PFSK-1 (cell line): ENCODE data around the gene RNF126.

Experiments
- FOXP2 ChIP-seq: optimal IDR thresholded peaks from 2 replicates; pipeline ENCODE3; 2011; ENCODE audit warnings: borderline replicate concordance, control low read depth, inconsistent platforms; ENCODE audit not compliant: insufficient read depth; ENCODE audit errors: extremely low read length, extremely low read depth
- POLR2AphosphoS5 ChIP-seq: IDR thresholded peaks from 2 replicates; pipeline ENCODE4 v1.6.1; 2012; ENCODE audit warnings: low read depth, mild to moderate bottlenecking, control low read depth, low read length, moderate library complexity
- SIN3A ChIP-seq: IDR thresholded peaks from 2 replicates; pipeline ENCODE4 v1.6.1; 2012; ENCODE audit warnings: mild to moderate bottlenecking, low read length, moderate library complexity, borderline replicate concordance; ENCODE audit not compliant: insufficient read depth
- TAF1 ChIP-seq: IDR thresholded peaks from 2 replicates; pipeline ENCODE4 v1.6.1; 2012; ENCODE audit warnings: low read length, control low read depth, borderline replicate concordance; ENCODE audit not compliant: insufficient read depth
- TF ChIP-seq, protein P1 (sequence below), 2 experiments: IDR thresholded peaks; 2 replicates each; pipeline versions ENCODE4 v1.6.1 to v1.8.0; 2011 to 2012; ENCODE audit warnings: low read depth in 2 of 2, low read length in 2 of 2, control low read depth in 1 of 2, inconsistent platforms in 1 of 2, mild to moderate bottlenecking in 1 of 2, moderate library complexity in 1 of 2; ENCODE audit not compliant: insufficient read depth in 1 of 2

Gene RNF126

DNA sequence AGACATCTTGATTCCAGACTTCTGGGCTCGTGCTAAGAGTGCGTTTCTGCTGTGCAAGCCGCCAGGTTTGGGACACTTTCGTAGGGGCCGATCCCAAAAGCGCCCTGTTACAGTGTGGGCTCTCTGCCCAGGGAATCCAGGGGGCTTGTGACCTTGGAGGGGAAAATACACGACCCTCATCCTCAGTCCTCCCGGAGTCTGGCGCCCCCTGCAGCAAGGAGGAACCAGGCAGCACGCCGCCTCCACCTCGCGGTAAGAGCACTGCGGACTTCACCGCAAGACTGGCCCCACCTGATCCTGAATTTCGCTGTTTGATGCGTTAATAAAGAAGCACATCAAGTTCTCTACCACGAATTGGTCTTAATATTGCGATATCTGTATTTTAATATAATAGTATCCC, 34.8 kb downstream of the RNF126 start:
- TF ChIP-seq FOXP2 (no peak), TAF1 (no peak), POLR2AphosphoS5 (no peak)

DNA sequence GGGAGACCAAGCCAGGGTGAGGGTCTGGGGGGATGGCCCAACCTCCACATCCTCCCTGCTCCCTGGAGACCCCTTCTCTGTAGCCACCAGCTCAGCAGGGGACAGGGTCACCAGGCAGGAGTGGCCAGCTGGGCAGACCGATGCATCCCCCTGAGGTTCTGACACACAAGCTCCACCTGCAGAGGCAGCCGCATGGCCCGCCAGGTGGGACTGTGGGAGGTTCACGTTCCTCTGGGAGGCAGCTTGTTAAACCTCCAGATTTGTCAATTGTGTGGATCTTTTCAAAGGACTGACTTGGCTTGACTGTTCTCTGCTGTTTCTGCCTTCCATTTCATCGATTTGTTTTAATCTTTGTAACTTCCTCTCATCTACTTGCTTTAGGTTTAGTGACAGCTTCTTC, 37.8 kb downstream of the RNF126 start:
- TF ChIP-seq, protein P1, sequence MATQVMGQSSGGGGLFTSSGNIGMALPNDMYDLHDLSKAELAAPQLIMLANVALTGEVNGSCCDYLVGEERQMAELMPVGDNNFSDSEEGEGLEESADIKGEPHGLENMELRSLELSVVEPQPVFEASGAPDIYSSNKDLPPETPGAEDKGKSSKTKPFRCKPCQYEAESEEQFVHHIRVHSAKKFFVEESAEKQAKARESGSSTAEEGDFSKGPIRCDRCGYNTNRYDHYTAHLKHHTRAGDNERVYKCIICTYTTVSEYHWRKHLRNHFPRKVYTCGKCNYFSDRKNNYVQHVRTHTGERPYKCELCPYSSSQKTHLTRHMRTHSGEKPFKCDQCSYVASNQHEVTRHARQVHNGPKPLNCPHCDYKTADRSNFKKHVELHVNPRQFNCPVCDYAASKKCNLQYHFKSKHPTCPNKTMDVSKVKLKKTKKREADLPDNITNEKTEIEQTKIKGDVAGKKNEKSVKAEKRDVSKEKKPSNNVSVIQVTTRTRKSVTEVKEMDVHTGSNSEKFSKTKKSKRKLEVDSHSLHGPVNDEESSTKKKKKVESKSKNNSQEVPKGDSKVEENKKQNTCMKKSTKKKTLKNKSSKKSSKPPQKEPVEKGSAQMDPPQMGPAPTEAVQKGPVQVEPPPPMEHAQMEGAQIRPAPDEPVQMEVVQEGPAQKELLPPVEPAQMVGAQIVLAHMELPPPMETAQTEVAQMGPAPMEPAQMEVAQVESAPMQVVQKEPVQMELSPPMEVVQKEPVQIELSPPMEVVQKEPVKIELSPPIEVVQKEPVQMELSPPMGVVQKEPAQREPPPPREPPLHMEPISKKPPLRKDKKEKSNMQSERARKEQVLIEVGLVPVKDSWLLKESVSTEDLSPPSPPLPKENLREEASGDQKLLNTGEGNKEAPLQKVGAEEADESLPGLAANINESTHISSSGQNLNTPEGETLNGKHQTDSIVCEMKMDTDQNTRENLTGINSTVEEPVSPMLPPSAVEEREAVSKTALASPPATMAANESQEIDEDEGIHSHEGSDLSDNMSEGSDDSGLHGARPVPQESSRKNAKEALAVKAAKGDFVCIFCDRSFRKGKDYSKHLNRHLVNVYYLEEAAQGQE (IDR thresholded peaks at IDR 0.05; ENCODE audit: insufficient read depth in 1 of 2, low read depth in 2 of 2, low read length in 2 of 2), result no peak
- TF ChIP-seq SIN3A, result no peak
- TF ChIP-seq POLR2AphosphoS5, result no peak
- no peak for TF ChIP-seq FOXP2
- no peak for TF ChIP-seq TAF1

GRCh38 chr19:624433-625109, 38.4 kb downstream of the RNF126 start:
- TF ChIP-seq FOXP2, result no peak

DNA sequence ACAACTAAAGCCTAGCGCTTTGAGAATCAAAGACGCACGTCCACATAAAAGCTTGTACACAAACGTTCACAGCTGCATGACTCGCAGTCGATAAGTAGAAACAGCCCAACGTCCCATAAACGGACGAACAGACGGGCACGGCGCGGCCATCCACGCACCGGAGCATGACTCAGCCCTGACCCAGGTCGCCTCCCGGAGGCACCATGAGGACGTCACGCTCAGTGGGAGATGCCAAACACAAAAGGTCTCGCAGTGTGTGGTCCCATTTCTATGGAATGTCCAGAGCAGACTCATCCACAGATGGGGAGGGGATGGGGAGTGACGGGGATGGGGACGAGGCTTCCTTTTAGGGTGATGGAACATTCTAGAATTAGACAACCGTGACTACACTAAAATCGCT, 39.0 kb downstream of the RNF126 start:
- TF ChIP-seq SIN3A (no peak), FOXP2 (no peak), POLR2AphosphoS5 (no peak), TAF1 (no peak)
- TF ChIP-seq, protein P1 (IDR thresholded peaks at IDR 0.05; ENCODE audit: insufficient read depth in 1 of 2, low read depth in 2 of 2, low read length in 2 of 2), result no peak

- TF ChIP-seq SIN3A (no peak), FOXP2 (no peak), TAF1 (no peak), POLR2AphosphoS5 (no peak)
- TF ChIP-seq, protein P1 (IDR thresholded peaks at IDR 0.05; ENCODE audit: insufficient read depth in 1 of 2, low read depth in 2 of 2, low read length in 2 of 2), result no peak
Observed at GRCh38 chr19:623175-623916, 39.7 kb downstream of the RNF126 start.

GRCh38 chr19:622666-623065, 40.3 kb downstream of the RNF126 start:
- TF ChIP-seq TAF1, result no peak
- no peak for TF ChIP-seq SIN3A
- TF ChIP-seq, protein P1 (IDR thresholded peaks at IDR 0.05; ENCODE audit: insufficient read depth in 1 of 2, low read depth in 2 of 2, low read length in 2 of 2), result no peak
- TF ChIP-seq FOXP2, result no peak
- TF ChIP-seq POLR2AphosphoS5, result no peak
